ENCODE measurements around the gene PROCA1.

PROCA1 gene

GRCh38 chr17:28711723-28712031, at the start of gene PROCA1:
Gene PROCA1 (minus strand): TSS chr17:28711888. CDS start chr17:28711660, 228 bp downstream.
- DNase-seq (ENCODE audit: low spot score) = no peak

- DNase-seq (ENCODE audit: low spot score) = no peak
Measured at GRCh38 chr17:28760601-28761562, 49.2 kb upstream of the PROCA1 start.

GRCh38 chr17:28759256-28759865, 47.7 kb upstream of the PROCA1 start:
- DNase-seq (ENCODE audit: low spot score) = no peak

- no peak for DNase-seq (ENCODE audit: low spot score)
Measured at GRCh38 chr17:28758411-28759121, 46.9 kb upstream of the PROCA1 start.

- no peak for DNase-seq (ENCODE audit: low spot score)
Measured at GRCh38 chr17:28756049-28756804, 44.5 kb upstream of the PROCA1 start.

GRCh38 chr17:28755486-28755885, 43.8 kb upstream of the PROCA1 start:
- DNase-seq (ENCODE audit: low spot score) = no peak

- no peak for DNase-seq (ENCODE audit: low spot score)
Measured at GRCh38 chr17:28751600-28752366, 40.1 kb upstream of the PROCA1 start.

GRCh38 chr17:28750178-28751047, 38.7 kb upstream of the PROCA1 start:
- peak; percentile 94 for DNase-seq (ENCODE audit: low spot score)

GRCh38 chr17:28749516-28750177, 38.0 kb upstream of the PROCA1 start:
- DNase-seq (ENCODE audit: low spot score) = no peak

GRCh38 chr17:28748852-28749515, 37.3 kb upstream of the PROCA1 start:
- no peak for DNase-seq (ENCODE audit: low spot score)

- DNase-seq (ENCODE audit: low spot score) = no peak
Measured at GRCh38 chr17:28747801-28748750, 36.4 kb upstream of the PROCA1 start.

- DNase-seq (ENCODE audit: low spot score) = no peak
Measured at GRCh38 chr17:28747051-28747691, 35.5 kb upstream of the PROCA1 start.

GRCh38 chr17:28746611-28747050, 34.9 kb upstream of the PROCA1 start:
- DNase-seq (ENCODE audit: low spot score) = no peak

GRCh38 chr17:28745786-28746411, 34.2 kb upstream of the PROCA1 start:
- DNase-seq (ENCODE audit: low spot score) = no peak

- DNase-seq (ENCODE audit: low spot score) = peak; percentile 24
Measured at GRCh38 chr17:28744972-28745785, 33.5 kb upstream of the PROCA1 start.
